ENCODE measurements around the gene CSAG3. TPM values are rescaled to one million over a fixed set of nuclear protein-coding genes. Genes with fewer than 3 reads are reported as not detected.
"Not testable (repeated sequence)": the region's sequence is repeated elsewhere in the genome, so short reads cannot be mapped to it uniquely, and the experiment has no call there.

CSAG3 gene
- total RNA-seq (2022): not detected in 2 replicates
- not detected for Bru-seq, nascent RNA
- BruChase-seq, experiment 1, labeled RNA remaining after a 6-hour chase: not detected
- BruChase-seq, experiment 2, labeled RNA remaining after a 2-hour chase: not detected
- long read RNA-seq: 0 reads

DNA sequence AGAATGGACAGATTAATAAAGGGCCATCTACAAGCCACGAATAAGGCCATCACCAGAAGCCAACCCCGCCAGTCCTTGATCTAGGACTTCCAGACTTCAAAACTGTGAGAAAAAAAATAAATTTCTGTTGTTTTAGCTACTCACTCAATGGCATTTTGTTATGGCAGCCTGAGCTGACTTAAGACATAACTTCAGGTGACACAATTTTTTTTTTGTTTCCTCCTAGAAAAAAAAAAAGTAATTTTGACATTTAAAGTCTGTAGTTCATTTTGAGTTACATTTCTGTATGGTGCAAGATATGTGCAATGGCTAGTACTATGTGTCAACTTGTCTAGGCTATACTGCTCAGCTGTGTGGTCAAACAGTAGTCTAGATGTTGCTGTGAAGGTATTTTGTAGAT lies at the start of gene CSAG3:
Gene CSAG3, plus strand, starts transcription at position 301 of the 400 bp plus-strand sequence.
- BruUV-seq (replicated peaks); H3K27ac Mint-ChIP-seq (ENCODE audit: low read depth, unreplicated experiment); CTCF ChIA-PET; H3K9me3 Mint-ChIP-seq (ENCODE audit: unreplicated experiment); H3K4me3 Mint-ChIP-seq (ENCODE audit: unreplicated experiment); H3K36me3 Mint-ChIP-seq (ENCODE audit: insufficient read depth, unreplicated experiment); POLR2A ChIA-PET; H3K4me1 Mint-ChIP-seq (ENCODE audit: insufficient read depth, unreplicated experiment); DNase-seq (ENCODE audit: unreplicated experiment); intact Hi-C loops (cut with micrococcal nuclease); H3K27me3 Mint-ChIP-seq (ENCODE audit: insufficient read depth, unreplicated experiment): not testable (repeated sequence)

DNA sequence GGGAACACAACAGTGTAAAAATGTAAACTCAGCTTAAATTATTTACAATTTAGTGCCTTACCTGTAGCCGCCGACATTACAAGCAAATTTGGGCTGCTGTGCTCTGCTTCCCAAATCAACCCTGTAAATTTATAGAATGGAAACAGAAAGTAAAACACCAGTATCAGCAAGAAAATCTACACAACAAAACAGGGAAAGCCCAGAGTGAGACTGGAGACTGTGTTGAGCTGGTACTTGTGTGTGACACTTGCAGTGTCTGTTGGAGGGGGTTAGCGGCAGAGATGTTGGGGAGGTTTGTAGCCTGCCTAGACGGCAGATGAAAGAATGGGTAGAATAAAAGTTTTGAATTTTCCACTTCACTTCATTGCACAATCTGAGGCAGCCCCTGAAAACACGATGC lies 45.8 kb upstream of the CSAG3 start:
- BruUV-seq (replicated peaks); H3K27me3 Mint-ChIP-seq (ENCODE audit: insufficient read depth, unreplicated experiment); H3K27ac Mint-ChIP-seq (ENCODE audit: low read depth, unreplicated experiment); H3K4me1 Mint-ChIP-seq (ENCODE audit: insufficient read depth, unreplicated experiment); CTCF ChIA-PET; intact Hi-C loops (cut with micrococcal nuclease); H3K36me3 Mint-ChIP-seq (ENCODE audit: insufficient read depth, unreplicated experiment); DNase-seq (ENCODE audit: unreplicated experiment); POLR2A ChIA-PET; H3K4me3 Mint-ChIP-seq (ENCODE audit: unreplicated experiment); H3K9me3 Mint-ChIP-seq (ENCODE audit: unreplicated experiment): not testable (repeated sequence)

DNA sequence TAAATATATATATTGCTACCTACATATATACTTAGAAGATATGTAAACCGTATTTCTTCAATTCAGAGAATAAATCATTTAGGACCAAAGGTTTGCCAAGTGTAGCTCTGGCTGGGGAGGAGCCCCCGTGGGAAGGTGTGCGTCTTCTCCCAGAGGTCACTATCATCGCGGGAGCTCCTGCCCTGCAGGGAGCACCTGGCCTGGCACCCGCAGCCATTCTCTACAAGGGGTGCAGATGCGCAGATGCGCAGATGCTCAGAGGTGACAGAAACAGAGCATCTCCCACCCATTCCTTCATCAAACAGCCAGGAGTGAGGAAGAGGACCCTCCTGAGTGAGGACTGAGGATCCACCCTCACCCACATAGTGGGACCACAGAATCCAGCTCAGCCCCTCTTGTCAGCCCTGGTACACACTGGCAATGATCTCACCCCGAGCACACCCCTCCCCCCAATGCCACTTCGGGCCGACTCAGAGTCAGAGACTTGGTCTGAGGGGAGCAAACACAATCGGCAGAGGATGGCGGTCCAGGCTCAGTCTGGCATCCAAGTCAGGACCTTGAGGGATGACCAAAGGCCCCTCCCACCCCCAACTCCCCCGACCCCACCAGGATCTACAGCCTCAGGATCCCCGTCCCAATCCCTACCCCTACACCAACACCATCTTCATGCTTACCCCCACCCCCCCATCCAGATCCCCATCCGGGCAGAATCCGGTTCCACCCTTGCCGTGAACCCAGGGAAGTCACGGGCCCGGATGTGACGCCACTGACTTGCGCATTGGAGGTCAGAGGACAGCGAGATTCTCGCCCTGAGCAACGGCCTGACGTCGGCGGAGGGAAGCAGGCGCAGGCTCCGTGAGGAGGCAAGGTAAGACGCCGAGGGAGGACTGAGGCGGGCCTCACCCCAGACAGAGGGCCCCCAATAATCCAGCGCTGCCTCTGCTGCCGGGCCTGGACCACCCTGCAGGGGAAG lies 44.9 kb upstream of the CSAG3 start, which contains the start of gene MAGEA2B:
Gene MAGEA2B, plus strand, starts transcription at position 814 of the 973 bp plus-strand sequence. CDS start 2,479 bp downstream, outside the sequence.
- H3K4me1 Mint-ChIP-seq (ENCODE audit: insufficient read depth, unreplicated experiment); H3K4me3 Mint-ChIP-seq (ENCODE audit: unreplicated experiment); POLR2A ChIA-PET; BruUV-seq (replicated peaks); H3K36me3 Mint-ChIP-seq (ENCODE audit: insufficient read depth, unreplicated experiment); DNase-seq (ENCODE audit: unreplicated experiment); intact Hi-C loops (cut with micrococcal nuclease); CTCF ChIA-PET; H3K27me3 Mint-ChIP-seq (ENCODE audit: insufficient read depth, unreplicated experiment); H3K27ac Mint-ChIP-seq (ENCODE audit: low read depth, unreplicated experiment); H3K9me3 Mint-ChIP-seq (ENCODE audit: unreplicated experiment): not testable (repeated sequence)

DNA sequence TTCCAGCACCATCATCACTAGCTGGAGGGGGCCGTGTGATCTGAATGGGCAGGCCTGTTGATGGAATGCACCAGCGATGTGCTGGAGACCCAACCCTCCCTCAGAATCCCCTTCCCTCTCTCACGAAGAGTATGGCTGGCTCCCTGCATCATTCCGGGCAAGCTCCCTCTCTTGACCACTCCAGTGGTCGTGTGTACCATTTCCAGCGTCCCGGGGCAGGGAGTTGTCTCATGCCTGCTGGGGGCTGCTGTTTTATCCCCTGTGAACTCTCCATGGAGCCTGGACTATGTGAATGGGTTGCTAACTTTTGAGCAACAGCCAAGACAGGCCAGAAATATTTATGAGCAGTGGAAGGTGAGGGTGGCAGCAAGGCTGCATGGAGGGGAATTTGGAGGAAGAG lies 33.6 kb upstream of the CSAG3 start:
- TF ChIP-seq, protein P1, sequence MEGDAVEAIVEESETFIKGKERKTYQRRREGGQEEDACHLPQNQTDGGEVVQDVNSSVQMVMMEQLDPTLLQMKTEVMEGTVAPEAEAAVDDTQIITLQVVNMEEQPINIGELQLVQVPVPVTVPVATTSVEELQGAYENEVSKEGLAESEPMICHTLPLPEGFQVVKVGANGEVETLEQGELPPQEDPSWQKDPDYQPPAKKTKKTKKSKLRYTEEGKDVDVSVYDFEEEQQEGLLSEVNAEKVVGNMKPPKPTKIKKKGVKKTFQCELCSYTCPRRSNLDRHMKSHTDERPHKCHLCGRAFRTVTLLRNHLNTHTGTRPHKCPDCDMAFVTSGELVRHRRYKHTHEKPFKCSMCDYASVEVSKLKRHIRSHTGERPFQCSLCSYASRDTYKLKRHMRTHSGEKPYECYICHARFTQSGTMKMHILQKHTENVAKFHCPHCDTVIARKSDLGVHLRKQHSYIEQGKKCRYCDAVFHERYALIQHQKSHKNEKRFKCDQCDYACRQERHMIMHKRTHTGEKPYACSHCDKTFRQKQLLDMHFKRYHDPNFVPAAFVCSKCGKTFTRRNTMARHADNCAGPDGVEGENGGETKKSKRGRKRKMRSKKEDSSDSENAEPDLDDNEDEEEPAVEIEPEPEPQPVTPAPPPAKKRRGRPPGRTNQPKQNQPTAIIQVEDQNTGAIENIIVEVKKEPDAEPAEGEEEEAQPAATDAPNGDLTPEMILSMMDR (IDR thresholded peaks at IDR 0.05; ENCODE audit: unreplicated experiment): no peak
- no peaks in the 10 kb centered on the region for H3K9me3 Mint-ChIP-seq (ENCODE audit: unreplicated experiment)
- ChIA-PET POLR2A (no interaction called here), CTCF (no interaction called here)
- H3K27me3 Mint-ChIP-seq (ENCODE audit: insufficient read depth, unreplicated experiment): no peaks in the 10 kb centered on the region
- H3K36me3 Mint-ChIP-seq (ENCODE audit: insufficient read depth, unreplicated experiment): no peaks in the 10 kb centered on the region
- DNase-seq (ENCODE audit: unreplicated experiment): no peak
- H3K27ac Mint-ChIP-seq (ENCODE audit: low read depth, unreplicated experiment): no peak overlapping the region
- intact Hi-C loops (cut with micrococcal nuclease): no loop called here
- no TSS peak for BruUV-seq (replicated peaks)
- no peaks in the 10 kb centered on the region for H3K4me1 Mint-ChIP-seq (ENCODE audit: insufficient read depth, unreplicated experiment)
- no peak overlapping the region for H3K4me3 Mint-ChIP-seq (ENCODE audit: unreplicated experiment)

DNA sequence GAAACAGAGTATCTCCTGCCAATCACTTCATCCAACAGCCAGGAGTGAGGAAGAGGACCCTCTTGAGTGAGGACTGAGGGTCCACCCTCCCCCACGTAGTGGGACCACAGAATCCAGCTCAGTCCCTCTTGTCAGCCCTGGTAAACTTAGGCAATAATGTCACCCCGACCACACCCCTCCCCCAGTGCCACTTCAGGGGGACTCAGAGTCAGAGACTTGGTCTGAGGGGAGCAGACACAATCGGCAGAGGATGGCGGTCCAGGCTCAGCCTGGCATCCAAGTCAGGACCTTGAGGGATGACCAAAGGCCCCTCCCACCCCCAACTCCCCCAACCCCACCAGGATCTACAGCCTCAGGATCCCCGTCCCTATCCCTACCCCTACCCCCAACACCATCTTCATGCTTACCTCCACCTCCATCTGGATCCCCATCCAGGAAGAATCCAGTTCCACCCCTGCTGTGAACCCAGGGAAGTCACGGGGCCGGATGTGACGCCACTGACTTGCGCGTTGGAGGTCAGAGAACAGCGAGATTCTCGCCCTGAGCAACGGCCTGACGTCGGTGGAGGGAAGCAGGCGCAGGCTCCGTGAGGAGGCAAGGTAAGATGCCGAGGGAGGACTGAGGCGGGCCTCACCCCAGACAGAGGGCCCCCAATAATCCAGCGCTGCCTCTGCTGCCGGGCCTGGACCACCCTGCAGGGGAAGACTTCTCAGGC lies 25.6 kb upstream of the CSAG3 start, which contains the start of the genes CSAG1 and MAGEA12:
Gene CSAG1, minus strand, starts transcription at position 461 of the 715 bp plus-strand sequence. CDS start 1,261 bp downstream, outside the sequence.
Gene MAGEA12, plus strand, starts transcription at position 497 of the 715 bp plus-strand sequence. CDS start 2,405 bp downstream, outside the sequence.
- TF ChIP-seq, protein P1 (IDR thresholded peaks at IDR 0.05; ENCODE audit: unreplicated experiment): no peak
- Mint-ChIP-seq H3K4me3 (ENCODE audit: unreplicated experiment) (no peak within 1 kb of the TSS), H3K27me3 (ENCODE audit: insufficient read depth, unreplicated experiment) (no peaks in the 10 kb centered on the region), H3K27ac (ENCODE audit: low read depth, unreplicated experiment) (no peak within 1 kb of the TSS), H3K36me3 (ENCODE audit: insufficient read depth, unreplicated experiment) (no peaks in the 10 kb centered on the region), H3K9me3 (ENCODE audit: unreplicated experiment) (no peaks in the 10 kb centered on the region), H3K4me1 (ENCODE audit: insufficient read depth, unreplicated experiment) (no peaks in the 10 kb centered on the region)
- ChIA-PET POLR2A (no interaction called here), CTCF (no interaction called here)
- intact Hi-C loops (cut with micrococcal nuclease): no loop called here
- no TSS peak for BruUV-seq (replicated peaks)
- DNase-seq (ENCODE audit: unreplicated experiment): no peak

DNA sequence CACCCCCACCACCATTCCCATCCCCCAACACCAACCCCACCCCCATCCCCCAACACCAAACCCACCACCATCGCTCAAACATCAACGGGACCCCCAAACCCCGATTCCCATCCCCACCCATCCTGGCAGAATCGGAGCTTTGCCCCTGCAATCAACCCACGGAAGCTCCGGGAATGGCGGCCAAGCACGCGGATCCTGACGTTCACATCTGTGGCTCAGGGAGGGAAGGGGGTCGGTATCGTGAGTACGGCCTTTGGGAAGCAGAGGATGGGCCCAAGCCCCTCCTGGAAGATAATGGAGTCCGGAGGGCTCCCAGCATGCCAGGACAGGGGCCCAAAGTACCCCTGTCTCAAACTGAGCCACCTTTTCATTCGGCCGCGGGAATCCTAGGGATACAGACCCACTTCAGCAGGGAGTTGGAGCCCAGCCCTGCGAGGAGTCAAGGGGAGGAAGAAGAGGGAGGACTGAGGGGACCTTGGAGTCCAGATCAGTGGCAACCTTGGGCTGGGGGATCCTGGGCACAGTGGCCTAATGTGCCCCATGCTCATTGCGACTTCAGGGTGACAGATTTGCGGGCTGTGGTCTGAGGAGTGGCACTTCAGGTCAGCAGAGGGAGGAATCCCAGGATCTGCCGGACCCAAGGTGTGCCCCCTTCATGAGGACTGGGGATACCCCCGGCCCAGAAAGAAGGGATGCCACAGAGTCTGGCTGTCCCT lies 24.7 kb upstream of the CSAG3 start:
- H3K27me3 Mint-ChIP-seq (ENCODE audit: insufficient read depth, unreplicated experiment); H3K4me3 Mint-ChIP-seq (ENCODE audit: unreplicated experiment); H3K9me3 Mint-ChIP-seq (ENCODE audit: unreplicated experiment); DNase-seq (ENCODE audit: unreplicated experiment); H3K27ac Mint-ChIP-seq (ENCODE audit: low read depth, unreplicated experiment); BruUV-seq (replicated peaks); H3K4me1 Mint-ChIP-seq (ENCODE audit: insufficient read depth, unreplicated experiment); intact Hi-C loops (cut with micrococcal nuclease); H3K36me3 Mint-ChIP-seq (ENCODE audit: insufficient read depth, unreplicated experiment); CTCF ChIA-PET; POLR2A ChIA-PET: not testable (repeated sequence)

All from MCF 10A (cell line).